Keratinocyte (primary cell): ENCODE results near the gene YWHAQ.

Experiments
- EZH2 ChIP-seq: IDR thresholded peaks from one replicate; pipeline ENCODE4 v1.6.1; 2012; ENCODE audit warnings: inconsistent platforms, mild to moderate bottlenecking, low read length, moderate library complexity
- TF ChIP-seq, protein P1 (sequence below), 3 experiments: IDR thresholded peaks in 1 of 3; conservative IDR thresholded peaks in 1 of 3; optimal IDR thresholded peaks in 1 of 3; 2 replicates in 2 of 3; 3 replicates in 1 of 3; pipeline versions ENCODE3 to v1.5.1; 2011; ENCODE audit warnings: low read length in 3 of 3, mild to moderate bottlenecking in 3 of 3, moderate library complexity in 2 of 3, control low read depth in 1 of 3, inconsistent platforms in 1 of 3; ENCODE audit not compliant: insufficient read depth in 2 of 3; ENCODE audit errors: extremely low read depth in 1 of 3

DNA sequence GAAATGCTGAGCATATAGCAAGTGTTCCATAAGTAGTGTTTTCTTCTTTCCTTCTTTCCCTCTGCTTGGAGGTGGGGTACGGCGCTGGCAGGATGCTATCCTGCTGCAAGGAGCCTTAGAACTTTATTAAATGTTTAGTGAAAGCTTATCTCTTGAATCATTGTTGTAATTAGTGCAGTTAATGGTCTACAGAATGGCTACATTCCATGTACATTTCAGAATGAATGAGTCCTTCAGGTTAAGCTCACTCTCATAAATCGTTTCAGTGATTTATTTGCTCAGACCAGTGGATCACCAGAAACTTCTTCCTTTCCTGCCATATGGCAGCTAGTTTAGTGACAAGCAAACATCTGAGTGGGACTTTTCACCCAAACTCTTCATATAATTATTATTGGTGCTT is 3.3 kb upstream of the YWHAQ start:
- TF ChIP-seq, protein P1, sequence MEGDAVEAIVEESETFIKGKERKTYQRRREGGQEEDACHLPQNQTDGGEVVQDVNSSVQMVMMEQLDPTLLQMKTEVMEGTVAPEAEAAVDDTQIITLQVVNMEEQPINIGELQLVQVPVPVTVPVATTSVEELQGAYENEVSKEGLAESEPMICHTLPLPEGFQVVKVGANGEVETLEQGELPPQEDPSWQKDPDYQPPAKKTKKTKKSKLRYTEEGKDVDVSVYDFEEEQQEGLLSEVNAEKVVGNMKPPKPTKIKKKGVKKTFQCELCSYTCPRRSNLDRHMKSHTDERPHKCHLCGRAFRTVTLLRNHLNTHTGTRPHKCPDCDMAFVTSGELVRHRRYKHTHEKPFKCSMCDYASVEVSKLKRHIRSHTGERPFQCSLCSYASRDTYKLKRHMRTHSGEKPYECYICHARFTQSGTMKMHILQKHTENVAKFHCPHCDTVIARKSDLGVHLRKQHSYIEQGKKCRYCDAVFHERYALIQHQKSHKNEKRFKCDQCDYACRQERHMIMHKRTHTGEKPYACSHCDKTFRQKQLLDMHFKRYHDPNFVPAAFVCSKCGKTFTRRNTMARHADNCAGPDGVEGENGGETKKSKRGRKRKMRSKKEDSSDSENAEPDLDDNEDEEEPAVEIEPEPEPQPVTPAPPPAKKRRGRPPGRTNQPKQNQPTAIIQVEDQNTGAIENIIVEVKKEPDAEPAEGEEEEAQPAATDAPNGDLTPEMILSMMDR (optimal IDR thresholded peaks at IDR 0.05 in 1 of 3, IDR thresholded peaks at IDR 0.05 in 1 of 3, conservative IDR thresholded peaks at IDR 0.05 in 1 of 3; ENCODE audit: extremely low read depth in 1 of 3, insufficient read depth in 2 of 3, low read length in 3 of 3) = no peak
- no peak for TF ChIP-seq EZH2
